NOMO-1 treated with DMSO at 0.1 percent for 48 hours (cell line): ENCODE measurements around the gene RESP18.

Source experiments
- DNase-seq: peaks from one replicate; lab custom pipeline; 2025; ENCODE audit not compliant: unreplicated experiment; lab: John Stamatoyannopoulos, UW

RESP18 gene

DNA sequence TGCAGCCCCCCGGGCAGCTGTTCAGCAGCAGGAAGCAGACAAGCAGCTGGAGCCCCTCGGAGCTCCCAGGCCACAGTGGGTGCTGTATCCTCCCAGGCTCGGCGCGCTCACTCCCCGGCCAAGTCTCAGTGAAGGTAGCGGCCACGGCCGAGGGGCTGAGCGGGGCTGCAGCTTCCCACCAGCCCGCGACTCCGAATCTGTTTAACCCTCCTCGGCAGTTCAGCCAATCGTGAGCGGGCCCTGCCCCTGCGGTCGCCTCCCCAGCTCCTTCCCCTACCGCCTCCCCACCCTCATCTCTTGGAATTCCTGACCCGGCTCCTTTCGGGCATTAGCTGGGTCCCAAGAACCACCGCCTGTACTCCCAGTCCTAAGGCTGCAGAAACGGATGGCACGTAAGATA, at the start of gene RESP18:
RESP18 (minus strand) TSS at position 203 of the 400 bp plus-strand sequence.
- no peak for DNase-seq

DNA sequence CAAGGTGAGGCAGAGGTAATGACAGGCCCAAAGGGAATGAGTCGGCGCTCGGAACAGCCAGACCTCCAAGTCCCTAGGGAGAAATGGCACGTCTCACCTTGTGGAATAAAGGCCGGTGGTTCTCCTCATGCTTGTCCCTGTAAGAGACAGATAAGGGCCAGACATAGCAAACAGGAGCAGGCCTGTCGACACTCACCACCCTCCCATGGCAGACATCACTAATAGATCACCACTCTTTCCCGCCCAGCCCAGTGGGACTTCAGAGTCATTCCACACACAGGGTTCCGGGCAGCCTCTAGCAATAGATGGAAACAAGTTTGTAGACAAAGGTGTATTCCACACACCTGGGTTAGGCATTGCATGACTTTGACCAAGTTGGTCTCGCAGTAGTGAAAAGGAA, 48.9 kb upstream of the RESP18 start:
- DNase-seq, result no peak

DNA sequence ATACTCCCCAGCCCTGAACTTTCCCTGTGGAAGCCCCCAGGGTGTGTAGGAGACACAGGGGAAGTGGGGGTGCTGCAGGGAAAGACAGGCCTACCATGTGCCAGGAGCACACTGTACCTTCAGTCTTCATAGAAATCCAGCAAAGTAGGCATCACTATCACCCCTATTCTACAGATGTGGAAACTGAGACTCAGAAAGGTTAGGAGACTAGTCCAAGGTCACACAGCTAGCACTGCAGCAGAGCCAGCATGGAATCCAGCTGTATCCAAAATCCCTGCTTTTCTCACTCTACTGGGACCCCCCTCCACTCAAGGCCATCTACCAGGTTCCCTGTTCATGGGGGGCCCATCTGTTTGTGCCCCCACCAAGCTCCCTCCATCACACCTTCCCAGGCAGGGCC, 48.4 kb upstream of the RESP18 start:
- DNase-seq, result no peak

GRCh38 chr2:219378163-219378851, 45.8 kb upstream of the RESP18 start:
- DNase-seq, result no peak

GRCh38 chr2:219369447-219369861, 36.9 kb upstream of the RESP18 start:
- DNase-seq, result no peak

DNA sequence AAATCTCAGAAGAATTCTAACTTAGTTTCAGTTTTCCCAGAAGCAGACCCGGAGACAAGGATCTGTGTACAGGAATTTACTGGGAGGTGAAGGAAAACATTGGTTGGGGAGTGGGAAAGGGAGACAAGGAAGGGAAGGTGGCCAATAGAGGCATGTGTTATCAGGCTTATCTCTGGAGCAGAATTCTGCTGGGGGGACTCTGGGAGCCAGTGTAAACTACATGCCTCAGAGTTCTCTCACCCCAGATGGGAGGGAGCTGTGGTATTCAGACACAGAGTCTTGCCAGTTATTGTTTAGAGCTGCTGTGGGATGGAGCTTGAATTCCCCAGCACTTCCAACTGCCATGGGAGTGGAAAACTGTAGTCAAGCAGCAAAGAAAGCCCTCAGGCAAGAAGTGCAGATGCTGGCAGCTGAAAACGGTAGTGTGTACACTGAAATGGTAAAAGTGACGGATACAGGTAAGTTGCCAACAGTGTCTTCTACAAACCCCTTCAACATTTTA, 36.2 kb upstream of the RESP18 start:
- no peak for DNase-seq

DNA sequence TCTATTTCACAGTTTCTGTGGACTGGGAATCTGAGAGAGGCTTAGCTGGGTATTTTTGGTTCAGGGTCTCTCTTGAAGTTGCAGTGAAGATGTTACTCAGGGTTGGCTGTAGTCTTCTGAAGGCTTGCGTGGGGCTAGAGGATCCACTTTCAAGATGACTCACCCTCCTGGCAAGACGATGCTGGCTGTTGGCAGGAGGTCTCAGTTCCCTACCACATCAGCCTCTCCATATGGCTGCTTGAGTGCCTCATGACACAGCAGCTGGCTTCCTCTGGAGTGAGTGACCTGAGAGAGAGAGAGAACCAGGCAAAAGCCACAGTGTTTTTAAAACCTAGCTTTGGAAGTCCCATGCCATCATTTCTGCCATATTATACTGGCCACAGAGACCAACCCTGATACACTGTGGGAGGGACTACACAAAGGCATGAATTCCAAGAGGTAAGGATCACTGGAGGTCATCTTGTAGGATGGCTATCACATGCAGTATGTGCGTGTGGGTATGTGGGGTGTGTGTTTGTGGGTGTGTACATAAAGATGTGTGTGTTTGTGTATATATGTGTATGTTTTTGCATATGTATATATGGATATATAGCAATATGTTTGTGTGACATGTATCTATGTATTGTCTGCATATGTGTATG, 30.1 kb upstream of the RESP18 start:
- DNase-seq, result peak; percentile 91

GRCh38 chr2:219362072-219362471, 29.5 kb upstream of the RESP18 start:
- no peak for DNase-seq

- peak; percentile 30 for DNase-seq
These were observed 25.9 kb upstream of the RESP18 start for GRCh38 chr2:219358170-219359075.

GRCh38 chr2:219356834-219357233, 24.3 kb upstream of the RESP18 start:
- peak; percentile 93 for DNase-seq

GRCh38 chr2:219354582-219354981, 22.0 kb upstream of the RESP18 start:
- DNase-seq, result no peak

DNA sequence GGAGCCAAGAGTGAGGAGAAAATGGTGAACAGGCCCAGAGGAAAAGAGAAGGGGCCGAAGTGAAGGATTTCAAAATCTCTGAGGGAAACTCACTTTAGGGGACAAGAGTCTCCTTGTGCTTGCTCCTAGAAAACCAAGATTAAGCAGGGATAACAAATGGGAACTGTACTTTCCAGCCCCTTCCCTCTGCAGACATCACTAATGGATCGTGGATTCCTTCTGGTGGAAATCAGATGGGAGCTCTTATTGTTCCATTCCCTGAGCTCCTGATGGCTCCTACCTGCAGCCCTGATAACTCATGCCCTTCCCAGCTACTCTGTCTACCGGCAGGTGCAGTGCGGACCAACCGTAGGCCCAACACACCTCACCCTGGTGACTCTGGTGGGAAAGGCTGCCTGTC, 20.6 kb upstream of the RESP18 start:
- DNase-seq, result no peak

- peak; percentile 62 for DNase-seq
These were observed 20.0 kb upstream of the RESP18 start for GRCh38 chr2:219352448-219353023.

DNA sequence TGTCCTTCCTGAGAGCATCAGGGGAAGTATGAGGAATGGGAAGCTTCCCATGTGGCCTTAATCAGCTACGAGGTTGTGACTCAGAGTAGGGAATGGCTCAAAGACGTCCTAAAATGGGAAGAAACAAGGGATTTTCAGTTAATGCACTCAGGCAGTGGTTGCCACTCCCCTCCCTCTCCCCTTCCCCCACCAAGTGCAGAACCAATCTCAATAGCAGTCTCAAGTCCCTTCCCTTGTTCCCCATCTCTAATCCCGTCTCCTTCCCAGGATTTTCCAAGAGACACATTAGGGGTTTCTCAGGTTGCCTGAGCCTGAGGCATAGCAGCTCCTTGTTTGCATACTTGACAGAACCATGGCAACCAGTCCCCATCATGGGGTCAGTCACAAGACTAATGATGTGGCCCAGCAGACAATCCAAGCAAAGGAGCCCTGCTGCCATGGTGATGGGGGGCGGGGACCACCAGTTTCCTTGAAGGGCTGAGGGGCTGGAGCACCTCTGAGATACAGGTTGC, 18.2 kb upstream of the RESP18 start:
- DNase-seq, result no peak

- no peak for DNase-seq
These were observed 17.7 kb upstream of the RESP18 start for GRCh38 chr2:219350215-219350614.

DNA sequence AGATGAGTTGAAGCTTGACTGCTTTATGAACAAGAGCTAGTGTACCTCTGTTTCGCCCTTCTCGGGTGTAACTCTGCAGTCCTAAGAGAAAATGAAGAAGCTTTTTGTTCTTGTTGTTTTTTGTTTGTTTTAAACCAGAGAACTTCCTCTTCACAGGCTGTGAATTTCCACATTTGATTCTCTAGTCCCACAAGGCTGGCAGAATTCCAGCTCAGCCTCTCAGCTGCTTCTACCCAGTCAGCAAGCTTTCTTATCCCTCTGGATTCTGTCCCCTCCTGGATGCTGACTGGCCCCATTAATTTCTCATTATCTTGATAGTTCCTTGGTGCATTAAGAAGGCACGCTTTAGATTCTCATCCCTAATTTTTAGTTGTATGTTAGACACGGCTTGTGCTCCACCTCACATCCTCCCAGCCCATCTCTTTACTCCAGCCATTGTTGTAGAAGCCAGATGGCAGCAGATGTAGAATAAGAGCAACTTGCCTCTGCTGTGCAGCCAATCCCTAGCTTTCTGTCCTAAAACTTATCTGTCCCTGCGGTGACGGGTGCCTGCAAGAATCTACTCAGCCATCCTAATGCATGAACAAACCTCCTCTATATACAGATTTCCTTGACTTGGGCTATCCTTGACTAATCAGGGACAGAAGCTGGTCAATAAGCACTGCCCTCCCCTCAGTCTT, 12.3 kb upstream of the RESP18 start:
- peak; percentile 17 for DNase-seq

GRCh38 chr2:219335373-219335786, 2.8 kb upstream of the RESP18 start:
- no peak for DNase-seq

DNA sequence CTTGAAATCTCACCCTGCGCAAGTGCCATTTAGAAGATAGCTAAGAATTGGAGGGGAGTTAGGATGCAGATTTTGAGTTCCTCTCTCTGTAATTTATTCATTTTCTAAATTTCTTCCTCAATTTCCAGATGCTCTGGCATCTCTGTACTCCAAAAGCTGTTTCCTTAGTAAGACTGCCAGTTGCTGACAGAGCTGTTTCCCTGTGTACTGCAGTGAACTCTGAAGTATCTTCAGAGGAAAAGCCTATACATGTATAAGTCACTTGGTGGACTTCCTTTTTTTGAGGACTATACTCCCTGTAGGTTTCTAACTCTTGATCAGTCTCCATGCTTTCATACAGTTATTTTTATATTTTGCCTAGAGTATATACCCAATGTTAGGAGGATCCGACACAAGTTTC, 1.5 kb upstream of the RESP18 start:
- DNase-seq, result no peak

GRCh38 chr2:219331560-219332213, 857 bp downstream of the RESP18 start:
- DNase-seq, result no peak

GRCh38 chr2:219327719-219328118, 4.8 kb downstream of the RESP18 start:
- no peak for DNase-seq
